Stimulated activated naive CD8-positive, alpha-beta T cell treated with anti-CD3 and anti-CD28 coated beads, Interleukin-15, amount 100 ng/mL, for 72 hours (primary cell): ENCODE results near the gene FZD10.

Source experiments
- ATAC-seq: fragments of 150-1000 bp; cut with Tn5 transposase; 2 replicates; pipeline ENCODE4 v1.10.0; 2021; ENCODE audit warnings: mild to moderate bottlenecking, moderate library complexity
- DNase-seq, 2 donors: peaks; one replicate each; pipeline ENCODE4 v3.0.0; 2021 to 2022
- H3K27ac Mint-ChIP-seq, 2 donors: one replicate each; pipeline ENCODE4 v1.8.0; 2022; ENCODE audit warnings: mild to moderate bottlenecking in 2 of 2, mixed read lengths in 2 of 2, moderate library complexity in 2 of 2
- H3K27me3 Mint-ChIP-seq: one replicate; pipeline ENCODE4 v1.8.0; 2022; ENCODE audit warnings: mixed read lengths
- H3K4me1 Mint-ChIP-seq: one replicate; pipeline ENCODE4 v1.8.0; 2022; ENCODE audit warnings: mild to moderate bottlenecking, mixed read lengths
- H3K4me3 Mint-ChIP-seq, 2 donors: one replicate each; pipeline ENCODE4 v1.8.0; 2022; ENCODE audit warnings: mild to moderate bottlenecking in 2 of 2, mixed read lengths in 2 of 2, moderate library complexity in 1 of 2
- H3K9me3 Mint-ChIP-seq, 2 donors: one replicate each; pipeline ENCODE4 v1.8.0; 2022; ENCODE audit warnings: mixed read lengths in 2 of 2

FZD10 gene

DNA sequence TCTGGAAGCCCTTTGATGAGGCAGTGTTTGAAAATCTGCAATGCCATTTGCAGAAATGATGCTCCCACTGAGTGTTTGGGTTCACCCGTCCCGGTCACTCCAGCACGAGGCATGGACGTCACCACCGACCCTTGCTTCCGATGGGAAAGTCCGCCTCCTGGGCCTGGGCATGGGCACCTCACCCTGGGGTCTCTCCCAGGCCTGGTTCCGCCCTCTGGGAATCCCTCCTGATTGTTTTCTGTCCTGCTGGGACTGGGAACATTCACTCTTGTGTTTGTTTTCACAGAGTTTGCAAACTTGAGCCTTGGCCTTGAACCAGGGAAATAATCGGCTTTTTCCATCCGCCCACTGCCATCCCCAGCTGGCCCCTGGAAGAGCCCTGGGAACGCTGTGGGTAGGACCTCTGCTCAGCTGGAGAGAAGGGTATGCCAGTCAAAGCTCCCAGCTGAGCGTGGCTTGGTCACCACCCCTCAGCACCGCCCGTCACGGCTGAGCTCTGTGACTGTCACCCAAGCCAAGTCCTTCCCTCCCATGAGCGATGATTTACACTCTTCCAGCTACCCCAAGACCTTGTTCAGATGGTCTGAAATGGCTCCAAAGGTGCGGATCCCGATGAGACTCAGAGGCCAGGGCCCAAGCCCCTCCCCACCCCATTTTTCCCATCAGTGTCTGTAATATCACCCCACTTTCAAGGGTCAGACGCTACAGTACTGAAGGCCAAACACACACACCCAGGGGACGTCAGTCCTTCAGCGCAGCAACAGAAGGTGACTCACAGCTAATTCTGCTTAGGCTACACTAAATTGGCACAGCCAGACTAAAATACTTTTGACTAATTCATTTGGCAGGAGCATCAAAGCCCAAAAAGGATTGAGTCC is 34.1 kb upstream of the FZD10 start:
- ATAC-seq, result no peak
- Mint-ChIP-seq H3K4me3 (no peak overlapping the region), H3K9me3 (no peaks in the 10 kb centered on the region), H3K27me3 (peaks cover 11% of the 10 kb centered on the region), H3K27ac (no peak overlapping the region), H3K4me1 (peaks cover 8% of the 10 kb centered on the region)
- DNase-seq, result no peak

GRCh38 chr12:130128790-130129735 is 33.2 kb upstream of the FZD10 start:
- ATAC-seq (no peak), DNase-seq (no peak)
- Mint-ChIP-seq H3K27me3 (peaks cover 20% of the 10 kb centered on the region), H3K4me1 (peaks cover 16% of the 10 kb centered on the region), H3K9me3 (no peaks in the 10 kb centered on the region), H3K4me3 (no peak overlapping the region), H3K27ac (no peak overlapping the region)

DNA sequence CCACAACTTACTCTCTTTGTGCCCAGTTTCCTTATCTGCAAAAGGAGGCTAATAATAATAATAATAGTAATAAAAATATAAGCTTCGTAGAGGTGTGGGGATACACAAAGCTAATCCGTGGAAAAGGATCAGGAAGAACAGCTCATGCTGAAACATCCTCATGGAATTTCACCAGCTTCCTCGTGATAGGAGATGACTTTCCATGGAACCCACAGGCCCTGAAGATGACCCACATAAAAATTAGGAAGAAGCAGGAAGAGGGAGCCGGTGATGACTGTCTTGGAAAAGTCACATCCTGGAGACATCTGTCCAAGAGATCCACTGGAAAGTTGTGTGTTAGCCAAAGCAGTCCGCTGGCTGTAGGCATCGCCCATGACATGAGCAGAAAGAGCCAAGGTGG is 31.9 kb upstream of the FZD10 start:
- ATAC-seq (no peak), DNase-seq (no peak)
- Mint-ChIP-seq H3K4me1 (peaks cover 23% of the 10 kb centered on the region), H3K9me3 (peaks cover 0 to 7% of the 10 kb centered on the region in 2 donors), H3K27ac (no peak overlapping the region), H3K4me3 (no peak overlapping the region), H3K27me3 (peaks cover 20% of the 10 kb centered on the region)

DNA sequence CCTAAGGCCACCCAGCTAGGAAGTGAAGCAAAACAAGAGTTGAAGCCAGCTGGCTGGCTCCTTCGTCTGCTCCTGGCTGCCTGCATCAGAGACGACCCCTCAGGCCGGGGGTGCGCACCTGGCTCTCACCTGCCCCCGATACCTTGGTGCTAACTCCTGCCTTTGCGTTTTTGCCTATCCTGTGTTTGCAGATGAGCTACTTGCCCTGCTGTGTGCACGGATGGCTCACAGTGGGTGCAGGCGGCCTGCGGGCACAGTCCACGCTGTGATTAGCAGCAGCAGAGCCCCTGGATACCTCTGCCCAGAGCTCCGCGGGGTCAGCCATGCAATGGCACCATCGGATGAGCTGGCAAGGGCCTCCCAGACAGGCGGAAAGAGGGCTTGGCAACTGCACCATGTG is 31.2 kb upstream of the FZD10 start:
- no peak overlapping the region for H3K4me3 Mint-ChIP-seq

GRCh38 chr12:130131801-130132200 is 30.5 kb upstream of the FZD10 start:
- H3K4me1 Mint-ChIP-seq, result peaks cover 23% of the 10 kb centered on the region
- no peak for ATAC-seq

More for the DNA sequence above, 31.2 kb upstream of the FZD10 start:
- Mint-ChIP-seq H3K9me3 (peaks cover 0 to 10% of the 10 kb centered on the region in 2 donors), H3K27me3 (peaks cover 21% of the 10 kb centered on the region), H3K27ac (no peak overlapping the region), H3K4me1 (peaks cover 23% of the 10 kb centered on the region)
- no peak for ATAC-seq
- no peak for DNase-seq

GRCh38 chr12:130132831-130133511 is 29.3 kb upstream of the FZD10 start:
- ATAC-seq (no peak), DNase-seq (no peak)
- Mint-ChIP-seq H3K4me3 (no peak overlapping the region), H3K27ac (no peak overlapping the region), H3K4me1 (peaks cover 23% of the 10 kb centered on the region), H3K27me3 (peaks cover 39% of the 10 kb centered on the region), H3K9me3 (peaks cover 0 to 10% of the 10 kb centered on the region in 2 donors)

More at GRCh38 chr12:130131801-130132200, 30.5 kb upstream of the FZD10 start:
- DNase-seq, result no peak
- Mint-ChIP-seq H3K27me3 (peaks cover 29% of the 10 kb centered on the region), H3K4me3 (no peak overlapping the region), H3K27ac (no peak overlapping the region), H3K9me3 (peaks cover 0 to 10% of the 10 kb centered on the region in 2 donors)

- no peak for ATAC-seq
- H3K27ac Mint-ChIP-seq, result no peak overlapping the region
- no peak for DNase-seq
- H3K4me3 Mint-ChIP-seq, result no peak overlapping the region
- peaks cover 23% of the 10 kb centered on the region for H3K4me1 Mint-ChIP-seq
- peaks cover 0 to 10% of the 10 kb centered on the region in 2 donors for H3K9me3 Mint-ChIP-seq
- H3K27me3 Mint-ChIP-seq, result peaks cover 39% of the 10 kb centered on the region
Measured at GRCh38 chr12:130133851-130134562, 28.3 kb upstream of the FZD10 start.

- H3K27ac Mint-ChIP-seq, result no peak overlapping the region
- no peak overlapping the region for H3K4me3 Mint-ChIP-seq
- no peak for DNase-seq
- peaks cover 23% of the 10 kb centered on the region for H3K4me1 Mint-ChIP-seq
- ATAC-seq, result no peak
- H3K9me3 Mint-ChIP-seq, result peaks cover 0 to 10% of the 10 kb centered on the region in 2 donors
- peaks cover 39% of the 10 kb centered on the region for H3K27me3 Mint-ChIP-seq
Measured at GRCh38 chr12:130134563-130134915, 27.7 kb upstream of the FZD10 start.

GRCh38 chr12:130136509-130137039 is 25.7 kb upstream of the FZD10 start:
- DNase-seq (no peak), ATAC-seq (no peak)
- H3K27me3 Mint-ChIP-seq, result peaks cover 45% of the 10 kb centered on the region
- H3K4me1 Mint-ChIP-seq, result peaks cover 23% of the 10 kb centered on the region
- H3K9me3 Mint-ChIP-seq, result peaks cover 0 to 10% of the 10 kb centered on the region in 2 donors
- no peak overlapping the region for H3K4me3 Mint-ChIP-seq
- no peak overlapping the region for H3K27ac Mint-ChIP-seq

DNA sequence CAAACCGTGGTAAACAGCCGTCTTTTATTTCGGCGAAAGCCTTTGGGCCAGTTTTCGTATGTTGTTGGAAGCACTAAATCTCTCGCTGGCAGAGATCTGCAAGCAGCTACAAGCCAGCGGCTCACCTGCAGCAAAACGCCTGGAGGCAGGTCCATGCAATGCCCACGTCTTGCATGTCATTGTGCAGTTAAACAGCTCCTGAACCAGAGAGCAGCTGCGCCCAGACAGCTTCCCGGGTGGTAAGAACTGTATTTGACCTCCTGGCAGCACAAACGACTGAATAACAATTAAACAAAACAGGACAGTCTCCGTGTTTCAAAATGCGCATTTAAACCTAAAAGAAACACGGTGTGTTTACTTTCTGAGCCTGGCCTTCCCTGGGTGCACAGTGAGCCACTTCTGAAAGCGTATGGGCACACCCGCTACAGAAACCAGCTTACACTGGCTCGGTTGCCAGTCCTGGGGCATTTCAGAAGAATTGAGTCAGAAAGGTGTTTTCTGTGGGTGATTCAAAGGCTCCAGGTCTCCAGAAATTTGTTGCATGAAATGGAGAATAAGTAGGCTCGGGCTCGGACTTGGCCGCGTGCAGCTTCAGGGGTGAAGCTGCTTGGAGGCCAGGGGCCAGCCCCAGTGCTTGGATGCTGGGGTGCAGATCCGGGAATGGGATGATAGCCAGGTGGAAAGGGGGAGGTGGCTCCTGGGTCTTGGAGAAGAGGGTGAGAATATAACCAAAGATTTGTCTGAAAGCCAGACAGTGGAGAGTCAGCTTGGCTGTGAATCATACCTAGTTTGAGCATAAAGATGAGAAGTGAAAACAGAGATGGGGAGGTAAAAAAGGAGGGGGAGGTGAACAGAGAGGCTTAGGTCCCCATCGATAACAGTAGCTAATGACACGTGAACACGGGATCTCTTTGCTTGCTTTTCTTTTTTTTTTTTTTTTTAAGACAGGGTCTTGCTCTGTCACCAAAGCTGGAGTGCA is 24.9 kb upstream of the FZD10 start:
- peaks cover 23% of the 10 kb centered on the region for H3K4me1 Mint-ChIP-seq
- peaks cover 41% of the 10 kb centered on the region for H3K27me3 Mint-ChIP-seq
- no peak for DNase-seq
- no peak for ATAC-seq
- no peak overlapping the region for H3K27ac Mint-ChIP-seq
- peaks cover 0 to 10% of the 10 kb centered on the region in 2 donors for H3K9me3 Mint-ChIP-seq
- no peak overlapping the region for H3K4me3 Mint-ChIP-seq

DNA sequence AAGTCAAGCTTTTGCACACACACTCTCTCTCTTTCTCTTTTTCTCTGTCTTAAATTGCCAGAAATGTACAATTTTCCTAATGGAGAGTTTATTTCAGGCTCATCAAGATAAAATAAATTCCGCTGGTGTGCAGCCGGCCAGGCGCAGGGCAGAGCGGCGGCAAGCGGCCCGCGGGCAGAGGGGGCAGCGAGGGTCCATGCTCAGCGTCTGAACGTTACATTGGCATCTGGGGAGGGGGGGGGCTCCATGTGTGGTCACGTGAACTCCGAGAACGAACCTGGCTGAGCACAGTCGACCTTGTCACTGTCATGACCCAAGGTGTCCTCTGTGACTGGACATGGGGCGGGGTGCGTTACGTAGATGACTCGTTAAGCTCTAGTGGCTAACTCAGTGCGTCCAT is 23.8 kb upstream of the FZD10 start:
- DNase-seq (no peak), ATAC-seq (no peak)
- Mint-ChIP-seq H3K27ac (no peak overlapping the region), H3K27me3 (peaks cover 44% of the 10 kb centered on the region), H3K4me3 (no peak overlapping the region), H3K4me1 (peaks cover 12% of the 10 kb centered on the region), H3K9me3 (peaks cover 0 to 10% of the 10 kb centered on the region in 2 donors)

- ATAC-seq (no peak), DNase-seq (no peak)
- Mint-ChIP-seq H3K4me1 (no peaks in the 10 kb centered on the region), H3K27ac (no peak overlapping the region), H3K9me3 (peaks cover 0 to 8% of the 10 kb centered on the region in 2 donors), H3K4me3 (no peak overlapping the region), H3K27me3 (peaks cover 41% of the 10 kb centered on the region)
Measured at GRCh38 chr12:130139567-130140421, 22.5 kb upstream of the FZD10 start.

DNA sequence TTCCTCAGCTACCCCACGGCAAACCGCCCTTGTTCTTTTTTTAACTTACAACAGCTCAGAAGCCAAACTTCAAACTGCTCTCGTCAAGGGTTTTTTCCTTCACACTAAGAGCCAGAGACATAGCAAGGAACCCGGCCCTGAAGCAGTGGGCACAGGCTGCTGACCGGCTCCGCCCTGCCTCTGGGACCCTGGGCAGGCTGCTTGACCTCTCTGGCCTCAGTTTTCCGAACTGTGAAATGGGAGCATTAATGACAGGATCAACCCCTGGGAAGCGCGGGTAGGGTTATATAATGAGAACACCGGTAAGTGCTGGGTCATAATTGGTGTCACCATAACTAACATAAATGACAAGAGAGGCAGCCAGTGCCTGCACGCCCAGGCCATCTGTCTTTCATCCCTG is 21.2 kb upstream of the FZD10 start:
- H3K4me1 Mint-ChIP-seq, result no peaks in the 10 kb centered on the region
- no peak for ATAC-seq
- no peaks in the 10 kb centered on the region for H3K9me3 Mint-ChIP-seq
- peaks cover 39% of the 10 kb centered on the region for H3K27me3 Mint-ChIP-seq
- no peak overlapping the region for H3K27ac Mint-ChIP-seq
- H3K4me3 Mint-ChIP-seq, result no peak overlapping the region
- DNase-seq, result no peak
